ENCODE measurements around the gene NCOR2. TPM values are rescaled to one million over a fixed set of nuclear protein-coding genes. Genes with fewer than 3 reads are reported as not detected.
"Not testable (repeated sequence)": the region's sequence is repeated elsewhere in the genome, so short reads cannot be mapped to it uniquely, and the experiment has no call there.

NCOR2 gene
- total RNA-seq, 1 donor from 2014 or later = 60.3 TPM

DNA sequence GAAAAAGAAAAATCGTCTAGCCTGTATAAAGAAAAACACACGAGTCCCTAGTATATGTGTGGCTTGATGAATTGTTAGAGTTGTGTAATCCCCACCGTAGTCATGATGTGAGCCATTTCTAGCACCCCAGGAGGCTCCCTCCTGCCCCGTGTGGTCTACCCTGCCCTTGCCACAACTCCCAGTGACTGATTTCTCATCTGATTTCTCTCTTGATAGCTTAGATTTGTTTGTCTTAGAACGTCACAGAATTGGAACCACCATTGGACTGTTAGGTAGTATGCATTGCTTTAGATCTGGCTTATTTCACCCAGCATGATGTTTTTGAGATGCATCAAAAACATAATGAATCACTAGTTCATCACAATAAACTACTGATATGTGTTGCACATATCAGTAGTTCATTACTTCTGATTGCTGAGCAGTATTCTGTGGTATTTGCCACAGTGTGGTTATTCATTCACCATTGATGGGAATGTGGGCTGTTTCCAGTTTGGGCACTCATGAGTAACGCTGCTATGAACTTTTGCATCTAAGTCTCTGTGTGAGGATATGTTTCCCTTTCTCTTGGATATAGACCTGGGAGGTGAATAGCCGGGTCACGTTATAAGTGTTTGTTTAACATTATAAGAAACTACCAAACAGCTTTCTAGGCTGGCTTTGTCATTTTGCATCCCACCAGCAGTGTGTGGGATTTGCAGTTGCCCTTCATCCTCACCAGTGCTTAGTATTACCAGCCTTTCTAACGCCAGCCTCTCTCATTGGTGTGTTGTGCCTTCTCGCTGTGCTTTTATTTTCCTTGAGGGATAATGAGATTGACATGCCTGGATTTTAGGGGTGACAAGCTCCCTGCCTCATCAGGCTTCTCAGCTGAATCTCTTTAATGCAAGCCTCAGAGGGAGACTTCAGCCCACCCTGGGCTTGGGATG, 31.9 kb upstream of the NCOR2 start:
- ATAC-seq = peak; percentile 68

DNA sequence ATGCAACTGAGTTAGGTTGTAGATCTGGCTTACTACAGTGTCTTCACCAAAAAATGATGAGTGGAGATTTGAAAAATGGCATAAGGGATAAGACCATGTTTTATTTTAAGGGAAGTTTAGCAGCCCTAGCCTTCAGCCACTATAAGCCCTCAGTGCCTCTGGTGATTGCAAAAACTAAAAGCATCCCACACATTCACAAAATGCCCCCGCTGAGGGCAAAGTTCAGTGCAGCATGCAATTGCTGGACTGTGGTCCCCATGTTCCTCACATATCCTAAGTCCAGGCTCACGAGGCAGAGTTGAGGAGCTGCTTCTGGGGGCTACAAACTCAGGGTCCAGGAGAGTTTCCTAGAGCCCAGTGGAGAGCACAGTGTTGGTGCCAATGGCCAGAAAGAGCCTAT, 29.6 kb upstream of the NCOR2 start:
- ATAC-seq = no peak

DNA sequence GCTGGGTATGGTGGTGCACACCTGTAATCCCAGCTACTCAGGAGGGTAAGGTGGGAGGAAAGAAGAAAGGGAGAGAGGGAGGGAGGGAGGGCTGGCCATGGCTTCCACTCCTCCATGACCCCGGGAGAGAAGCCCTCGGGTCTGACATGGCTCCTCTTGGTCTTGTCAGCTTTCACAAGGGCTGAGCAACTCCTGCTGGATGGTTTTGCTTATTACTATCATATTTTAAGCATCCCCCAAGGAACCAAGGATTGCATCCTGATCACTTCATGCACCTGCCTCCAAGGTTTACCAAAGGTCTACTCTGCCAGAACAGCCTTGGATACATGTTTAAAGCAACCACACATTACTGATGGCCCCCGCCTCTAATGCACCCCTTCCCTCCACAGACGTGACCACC, 28.0 kb upstream of the NCOR2 start:
- no peak for ATAC-seq

DNA sequence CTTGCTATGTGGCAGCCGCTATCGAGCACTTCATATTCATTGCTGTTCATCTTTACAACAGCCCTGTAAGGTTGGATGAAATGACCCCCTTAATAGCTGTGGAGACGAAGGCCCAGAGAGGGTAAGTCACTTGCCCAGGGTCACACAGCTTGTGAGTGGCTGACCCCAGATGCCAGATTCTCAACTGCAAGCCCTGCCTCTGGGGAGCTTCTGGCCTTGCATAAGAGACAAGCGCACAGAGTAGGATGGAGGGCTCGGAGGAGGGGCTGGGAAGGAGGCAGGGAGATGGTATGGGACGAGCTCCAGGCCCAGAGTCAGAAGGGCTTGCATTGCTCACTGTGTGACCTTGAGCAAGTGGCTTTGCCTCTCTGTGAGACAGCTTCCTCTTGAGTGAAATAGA, 27.4 kb upstream of the NCOR2 start:
- ATAC-seq = no peak

DNA sequence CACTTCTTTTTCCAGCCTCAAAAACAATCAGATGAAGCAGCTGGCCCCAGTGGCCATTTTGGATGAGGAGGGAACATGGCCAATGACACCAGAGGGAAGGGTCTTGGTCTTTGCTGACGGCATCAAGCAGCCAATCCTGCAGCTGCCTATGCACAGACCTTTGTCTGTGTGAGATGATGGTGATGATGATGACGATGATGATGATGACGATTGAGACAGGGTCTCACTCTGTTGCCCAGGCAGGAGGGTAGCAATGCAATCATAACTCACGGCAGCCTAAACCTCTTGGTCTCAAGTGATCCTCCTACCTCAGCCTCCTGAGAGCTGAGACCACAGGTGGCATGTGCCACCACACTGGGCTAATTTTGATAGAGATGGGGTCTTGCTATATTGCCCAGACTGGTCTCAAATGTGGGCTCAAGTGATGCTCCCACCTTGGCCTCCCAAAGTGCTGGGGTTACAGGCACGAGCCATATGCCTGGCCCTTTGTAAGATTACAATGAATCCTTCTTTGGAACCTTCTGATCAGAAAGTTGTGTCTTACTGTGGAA, 26.5 kb upstream of the NCOR2 start:
- no peak for ATAC-seq

DNA sequence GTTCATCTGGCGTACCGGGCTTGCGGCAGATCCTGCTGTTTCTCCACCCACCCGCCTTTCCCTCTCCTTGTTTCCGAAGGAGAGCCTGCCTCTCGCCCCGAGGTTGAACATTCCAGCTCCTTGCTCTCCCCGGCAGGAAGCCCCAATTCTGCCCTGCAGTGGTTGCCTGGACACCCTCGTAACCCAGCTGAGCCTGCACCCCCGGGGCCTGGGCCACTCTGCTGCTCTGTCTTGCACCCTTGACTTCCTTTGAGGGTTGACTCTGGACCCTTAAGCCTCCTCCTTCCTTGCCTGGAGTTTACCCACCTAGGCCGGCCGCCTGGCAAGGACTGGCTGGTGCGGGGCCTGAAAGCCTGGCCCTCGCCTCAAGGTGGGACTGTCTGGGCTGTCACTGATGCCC, 25.8 kb upstream of the NCOR2 start:
- peak; percentile 16 for ATAC-seq

DNA sequence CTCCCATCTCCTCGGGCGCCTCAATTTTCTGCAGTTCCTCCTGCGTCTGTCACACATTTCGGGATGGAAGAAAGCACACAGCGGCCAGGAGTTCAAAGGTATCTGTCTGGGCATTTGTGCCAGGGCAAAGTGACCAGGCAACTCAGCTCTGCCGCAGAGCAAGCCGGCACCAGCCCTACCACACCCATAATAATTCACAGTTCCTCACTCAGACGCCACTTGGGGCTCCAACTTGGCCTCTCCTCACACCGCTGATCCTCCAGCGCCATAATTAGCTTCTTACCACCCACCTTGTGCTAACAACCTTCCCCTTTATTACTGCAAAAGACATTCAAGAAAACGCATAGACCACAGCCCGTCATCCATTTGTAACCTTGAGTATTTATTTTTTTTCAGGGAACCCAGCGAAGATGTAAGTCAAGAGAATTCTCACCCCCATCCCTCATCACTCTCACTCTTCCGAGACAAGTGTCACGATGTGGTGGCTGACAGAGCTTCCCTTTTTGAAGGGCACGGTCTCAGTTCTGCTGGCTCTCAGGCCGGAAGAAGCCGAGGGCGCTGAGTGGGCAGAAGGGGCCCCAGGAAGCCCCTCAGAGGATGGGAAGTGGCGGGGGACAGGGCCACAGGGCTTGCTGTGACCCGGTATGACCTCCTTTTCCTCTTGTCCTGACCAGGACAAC, 25.2 kb upstream of the NCOR2 start:
- peak; percentile 54 for ATAC-seq

DNA sequence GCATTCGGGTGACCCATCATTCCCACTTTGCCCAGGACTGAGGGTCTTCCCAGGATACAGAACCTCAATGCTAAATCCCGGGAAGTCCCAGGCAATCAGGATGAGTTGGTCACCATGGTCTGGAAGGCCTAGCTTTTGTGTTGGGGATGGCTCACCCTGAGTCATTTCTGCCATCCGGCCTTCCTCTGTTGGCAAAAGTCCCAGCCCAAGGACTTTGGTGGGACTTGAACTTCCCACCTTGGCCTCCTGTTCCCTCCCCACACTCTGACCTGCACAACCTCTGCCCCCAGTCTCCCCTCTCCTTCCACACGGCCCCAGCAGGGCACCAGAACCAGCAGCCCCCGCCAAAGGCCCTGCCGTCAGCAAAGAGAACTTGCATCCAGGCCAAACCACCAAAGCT, 24.6 kb upstream of the NCOR2 start:
- peak; percentile 31 for ATAC-seq

DNA sequence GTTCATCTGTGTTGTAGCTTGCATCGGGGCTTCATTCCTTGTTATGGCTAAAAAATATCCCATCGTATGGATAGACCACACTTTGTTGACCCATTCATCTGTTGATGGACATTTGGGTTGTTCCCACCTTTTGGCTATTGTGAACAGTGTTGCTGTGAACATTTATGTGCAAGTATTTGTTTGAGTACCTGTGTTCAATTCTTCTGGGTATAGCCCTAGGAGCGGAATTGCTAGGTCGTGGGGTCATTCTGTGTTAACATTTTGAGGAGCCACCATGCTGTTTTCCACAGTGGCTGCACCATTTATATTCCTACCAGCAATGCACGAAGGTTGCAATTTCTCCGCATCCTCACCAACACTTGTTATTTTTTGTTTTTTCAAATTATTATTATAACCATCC, 23.0 kb upstream of the NCOR2 start:
- no peak for ATAC-seq

DNA sequence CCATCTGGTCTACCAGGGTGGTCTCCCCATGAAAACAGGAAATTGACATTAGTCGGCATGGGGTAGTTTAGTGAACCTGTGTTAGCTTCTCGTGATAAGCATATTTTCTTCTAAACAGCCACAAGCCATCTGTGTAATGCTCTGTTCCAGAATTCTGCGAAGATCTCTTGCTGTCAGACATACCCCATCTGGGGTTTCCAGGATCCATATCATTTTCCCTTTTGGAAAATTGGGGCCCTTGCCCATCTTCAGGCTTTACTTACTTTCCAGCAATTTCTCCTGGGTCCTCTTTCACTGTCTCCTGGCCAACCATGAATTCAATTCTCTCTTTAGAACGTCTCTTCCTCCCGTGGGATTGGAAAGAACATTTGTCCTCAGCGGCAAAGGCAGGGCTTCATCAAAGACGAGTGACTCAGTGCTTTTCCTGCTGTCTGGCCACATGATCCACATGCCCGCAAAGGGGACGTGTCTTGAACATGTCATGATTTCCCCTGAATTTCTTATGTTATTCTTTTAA, 21.4 kb upstream of the NCOR2 start:
- peak; percentile 60 for ATAC-seq

DNA sequence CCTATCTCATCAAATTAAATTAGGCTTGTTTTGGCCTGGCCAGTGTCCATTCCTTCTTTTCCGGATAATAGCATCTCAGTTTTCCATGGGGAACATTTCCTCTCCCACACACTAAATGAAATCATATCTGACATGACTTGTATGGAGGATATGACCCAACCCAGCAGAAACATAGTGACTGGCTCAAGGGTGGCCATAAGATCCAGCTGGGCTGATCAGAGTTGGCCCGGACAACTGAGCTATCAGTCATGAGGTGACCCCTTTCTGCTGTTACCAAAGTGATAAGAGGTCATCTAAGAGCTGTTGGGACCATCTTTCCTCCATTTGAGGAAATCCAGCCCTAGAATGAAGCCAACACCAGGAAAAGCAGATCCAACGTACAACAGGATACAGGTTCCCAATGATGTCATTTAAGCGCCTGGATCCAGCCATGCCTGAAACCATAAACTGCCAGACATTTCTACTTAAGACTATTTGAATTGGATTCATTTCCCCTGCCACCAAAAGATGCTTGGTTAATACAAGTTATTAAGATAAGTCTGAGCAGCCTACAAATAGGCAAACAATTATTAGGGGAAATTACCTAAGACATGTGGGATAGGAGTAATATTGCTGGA, 20.7 kb upstream of the NCOR2 start:
- ATAC-seq = no peak

DNA sequence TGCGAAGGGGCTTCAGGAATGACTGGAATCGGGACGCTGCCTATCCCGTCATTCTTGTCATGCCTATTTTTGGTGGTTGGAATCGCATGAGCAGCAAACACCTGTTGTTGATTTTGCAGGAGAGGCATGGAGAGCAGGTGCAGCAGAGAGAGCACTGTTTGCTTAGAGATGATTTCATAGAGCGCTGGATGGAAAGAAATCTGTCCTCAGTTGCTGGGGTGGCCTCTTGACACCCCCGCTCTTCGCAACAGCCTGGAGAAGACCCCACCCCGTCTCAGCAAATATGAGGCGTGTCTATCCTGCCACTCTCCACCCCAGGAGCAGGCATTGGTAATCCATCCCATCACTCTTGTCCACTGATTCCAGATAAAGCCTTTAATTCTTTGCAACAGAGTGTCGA, 19.3 kb upstream of the NCOR2 start:
- ATAC-seq = no peak

DNA sequence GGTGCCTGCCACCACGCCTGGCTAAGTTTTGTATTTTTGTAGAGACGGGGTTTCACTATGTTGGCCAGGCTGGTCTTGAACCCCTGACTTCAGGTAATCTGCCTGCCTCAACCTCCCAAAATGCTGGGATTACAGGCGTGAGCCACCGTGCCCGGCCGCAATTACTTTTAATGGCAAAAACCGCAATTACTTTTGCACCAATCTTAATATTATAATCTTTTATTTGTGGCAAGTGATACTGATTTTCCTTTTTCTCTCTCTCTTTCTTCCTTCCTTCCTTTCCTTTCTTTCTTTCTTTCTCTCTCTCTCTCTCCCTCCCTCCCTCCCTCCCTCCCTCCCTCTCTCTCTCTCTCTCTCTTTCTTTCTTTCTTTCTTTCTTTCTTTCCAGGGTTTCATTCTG, 17.1 kb upstream of the NCOR2 start:
- ATAC-seq = not testable (repeated sequence)

DNA sequence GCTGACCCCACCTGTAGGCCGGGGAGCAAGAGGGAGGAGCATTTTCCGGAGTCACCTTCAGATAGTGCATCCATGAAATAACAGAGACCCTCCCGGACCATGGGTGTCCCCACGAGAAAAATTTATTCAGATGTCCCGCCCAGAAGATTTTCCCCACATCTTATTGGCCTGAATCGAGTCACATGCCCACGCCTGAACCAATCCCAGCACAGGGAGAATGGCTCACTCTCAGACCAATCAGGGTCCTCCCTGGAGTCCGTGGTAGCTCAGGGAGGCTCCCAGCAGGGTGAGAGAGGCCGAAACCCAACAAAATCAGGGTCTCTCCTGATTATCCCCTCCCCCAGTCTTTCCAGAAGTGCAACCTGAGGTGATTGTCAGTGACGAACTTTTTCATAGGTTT, 16.4 kb upstream of the NCOR2 start:
- ATAC-seq = no peak

DNA sequence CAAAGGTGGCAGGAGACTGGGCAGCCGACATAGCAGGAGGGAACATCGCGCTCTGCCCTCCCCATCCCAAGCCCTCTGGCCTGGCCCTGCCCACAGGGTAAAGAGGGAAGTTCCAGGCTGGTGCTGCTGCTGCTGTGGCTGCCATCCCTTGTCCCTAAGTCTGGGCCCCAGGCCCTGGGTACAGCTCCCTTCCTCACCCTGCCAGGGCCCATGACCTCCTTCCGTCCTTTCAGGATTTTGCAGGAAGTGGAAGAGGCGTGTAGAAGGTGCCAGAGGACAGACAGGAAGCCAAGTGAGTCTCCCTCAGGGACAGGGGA, 14.7 kb upstream of the NCOR2 start:
- ATAC-seq = no peak

DNA sequence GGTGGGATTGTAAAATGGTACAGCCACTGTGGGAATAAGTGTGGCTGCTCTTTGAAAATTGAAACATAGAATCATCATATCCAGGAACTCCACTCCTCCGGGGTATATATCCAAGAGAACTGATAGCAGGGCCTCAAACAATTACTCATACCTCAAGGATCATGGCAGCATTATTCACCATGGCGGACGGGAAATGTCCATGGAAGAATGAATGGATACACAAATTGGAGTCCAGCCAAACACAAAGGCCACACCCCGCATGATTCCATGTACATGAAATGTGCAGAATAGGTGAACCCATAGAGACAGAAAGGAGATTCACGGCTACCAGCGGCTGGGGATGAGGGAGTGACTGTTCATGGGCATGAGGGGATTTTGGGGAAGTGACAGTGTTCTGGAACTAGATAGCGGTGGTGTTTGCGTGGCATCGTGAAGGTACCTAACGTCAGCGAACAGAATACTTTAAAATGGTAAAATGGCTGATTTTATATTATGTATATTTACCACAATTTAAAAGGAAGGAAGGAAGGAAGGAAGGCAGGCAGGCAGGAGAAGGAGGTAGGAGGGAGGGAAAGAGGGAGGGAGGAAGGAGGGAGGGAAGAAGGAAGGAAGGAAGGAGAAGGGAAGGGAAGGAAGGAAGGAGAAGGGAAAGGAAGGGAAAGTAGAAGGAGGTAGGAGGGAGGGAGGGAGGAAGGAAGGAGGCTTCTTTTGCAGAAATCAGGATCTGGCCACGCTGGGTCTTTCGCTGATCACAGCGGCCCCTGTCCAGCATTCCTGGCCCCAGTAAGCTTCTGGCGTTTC, 14.1 kb upstream of the NCOR2 start:
- no peak for ATAC-seq

DNA sequence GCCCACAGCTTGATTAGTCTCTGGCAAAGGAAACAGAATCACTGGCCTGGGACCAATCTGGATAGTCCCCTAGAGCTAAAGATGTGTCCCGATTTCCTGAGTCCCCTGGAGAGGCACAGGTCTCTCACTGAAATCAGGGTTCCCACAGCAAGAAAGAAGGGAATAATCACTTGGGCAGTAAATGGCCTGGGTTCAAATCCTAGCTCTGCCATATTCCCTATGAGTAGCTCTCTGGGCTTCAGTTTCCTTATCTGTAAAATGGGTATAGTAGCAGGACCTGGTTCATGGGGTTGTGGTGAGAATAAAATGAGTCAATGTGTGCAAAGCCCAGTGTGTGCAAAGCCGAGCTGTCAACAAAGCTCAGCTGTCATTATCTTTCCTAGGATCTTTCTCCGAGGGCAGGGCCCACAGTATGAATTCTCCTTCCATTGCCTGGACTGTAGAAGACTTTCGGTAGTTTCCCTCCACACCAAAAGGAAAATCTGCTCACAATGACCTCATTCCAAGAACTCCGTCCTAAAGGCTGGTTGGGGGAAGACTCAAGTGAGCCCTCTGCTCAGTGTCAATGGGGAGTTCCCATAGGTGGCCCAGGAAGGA, 12.6 kb upstream of the NCOR2 start:
- no peak for ATAC-seq

DNA sequence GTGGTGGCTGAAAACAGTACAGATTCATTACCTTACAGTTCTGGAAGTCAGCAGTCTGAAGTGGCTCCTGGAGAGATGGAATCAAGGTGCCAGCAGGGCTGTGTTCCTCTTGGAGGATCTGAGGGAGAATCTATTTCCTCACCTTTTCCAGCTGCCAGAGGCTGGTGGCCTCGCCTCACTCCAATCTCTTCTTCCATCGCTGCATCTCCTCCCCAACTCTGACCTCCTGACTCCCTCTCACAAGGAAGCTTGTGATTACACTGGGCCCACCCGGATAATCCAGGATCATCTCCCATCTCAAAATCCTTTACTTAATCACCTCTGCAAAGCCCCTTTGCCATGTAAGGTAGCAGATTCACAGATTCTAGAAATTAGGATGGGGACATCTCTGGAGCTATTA, 11.4 kb upstream of the NCOR2 start:
- no peak for ATAC-seq

DNA sequence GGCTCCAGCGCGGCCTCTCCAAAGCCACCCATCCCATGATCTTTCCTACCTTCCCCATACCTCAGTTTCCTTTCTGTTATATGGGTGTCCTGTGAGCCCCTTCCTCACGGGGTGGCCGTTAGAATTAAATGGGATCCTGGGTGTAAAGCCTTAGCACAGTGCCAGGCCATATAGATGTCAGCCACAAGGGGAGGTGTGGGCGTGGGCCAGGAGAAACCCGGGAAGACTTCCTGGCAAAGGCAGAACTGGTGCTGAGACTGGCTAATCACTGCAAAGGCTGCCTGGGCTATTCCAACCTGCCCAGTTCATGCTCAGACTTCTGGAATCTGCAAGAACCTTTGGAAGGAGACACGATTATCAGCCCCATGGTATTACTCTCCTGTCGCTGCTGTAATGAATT, 11.0 kb upstream of the NCOR2 start:
- peak; percentile 19 for ATAC-seq

DNA sequence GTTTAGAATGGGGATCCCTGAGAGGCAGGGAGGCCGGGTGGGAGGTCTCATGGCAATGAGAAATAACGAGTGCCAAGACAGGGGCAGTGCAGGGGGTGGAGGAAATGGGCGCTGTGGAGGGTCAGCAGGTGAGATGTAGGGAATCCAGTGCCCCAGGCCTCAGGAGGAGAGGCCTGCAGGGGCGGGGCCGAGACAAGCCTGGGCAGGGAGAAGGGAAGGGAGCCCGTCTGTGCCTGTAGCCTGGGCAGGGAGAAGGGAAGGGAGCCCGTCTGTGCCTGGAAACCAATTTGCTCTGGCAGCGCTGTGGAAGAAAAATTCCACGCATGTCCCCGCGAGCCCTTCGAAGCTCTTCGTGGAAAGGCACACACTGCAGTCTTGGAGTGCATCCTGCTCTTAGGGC, 10.6 kb upstream of the NCOR2 start:
- peak; percentile 88 for ATAC-seq

DNA sequence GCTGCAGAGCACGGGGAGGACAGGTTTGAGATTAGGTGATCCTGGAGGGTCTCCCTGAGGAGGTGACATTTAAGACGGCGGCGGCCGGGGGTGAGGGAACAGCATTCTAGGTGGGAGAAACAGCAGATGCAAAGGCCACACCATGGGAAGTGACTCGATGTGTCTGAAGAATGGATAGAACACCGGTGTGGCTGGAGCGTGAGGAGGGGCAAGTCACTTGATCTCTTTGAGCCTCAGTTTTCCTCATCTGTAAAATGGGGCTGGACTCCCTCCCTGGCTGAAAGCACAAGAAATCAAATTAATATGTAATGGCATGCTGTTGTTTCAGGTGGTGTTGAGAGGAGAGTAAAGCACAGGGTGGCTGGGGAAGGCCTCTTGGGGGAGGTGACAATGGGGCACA, 10.0 kb upstream of the NCOR2 start:
- ATAC-seq = no peak

DNA sequence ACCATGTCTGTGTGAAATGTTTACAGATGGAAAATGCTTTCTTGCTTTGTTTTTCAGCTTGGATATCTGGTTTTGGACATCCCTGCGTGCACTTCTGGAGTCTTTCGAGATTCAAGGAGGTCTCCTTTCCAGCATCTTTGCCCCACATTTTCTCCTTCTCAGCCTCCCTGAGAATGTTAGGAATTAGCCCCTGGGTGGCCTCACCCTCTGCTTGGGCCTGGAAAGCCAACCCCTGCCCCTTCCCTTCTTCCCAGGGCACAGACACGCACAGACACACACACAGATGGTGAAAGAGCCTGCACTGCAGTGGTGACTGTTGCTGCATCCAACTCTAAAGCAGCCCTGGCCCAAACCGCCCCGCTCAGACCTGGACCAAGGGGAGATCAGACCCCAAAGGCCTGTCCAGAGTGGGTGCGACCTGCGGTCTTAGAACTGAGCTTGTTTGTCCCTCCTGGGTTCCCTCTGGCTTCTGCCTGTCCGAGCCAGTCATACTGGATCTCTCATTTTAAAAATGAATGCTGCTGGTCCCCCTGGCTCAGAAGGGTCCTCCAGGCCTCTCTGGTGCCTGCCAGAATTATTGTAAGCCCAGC, 8.7 kb upstream of the NCOR2 start:
- ATAC-seq = no peak
